GM21529 (cell line): Measurements from ENCODE around the gene PTCHD4.
"Not testable (repeated sequence)": the region's sequence is repeated elsewhere in the genome, so short reads cannot be mapped to it uniquely, and the experiment has no call there.

Experiments used
- ATAC-seq: cut with Tn5 transposase; IDR thresholded peaks from one replicate; pipeline ENCODE4 v1.9.1; 2021; ENCODE audit not compliant: unreplicated experiment

The PTCHD4 gene

DNA sequence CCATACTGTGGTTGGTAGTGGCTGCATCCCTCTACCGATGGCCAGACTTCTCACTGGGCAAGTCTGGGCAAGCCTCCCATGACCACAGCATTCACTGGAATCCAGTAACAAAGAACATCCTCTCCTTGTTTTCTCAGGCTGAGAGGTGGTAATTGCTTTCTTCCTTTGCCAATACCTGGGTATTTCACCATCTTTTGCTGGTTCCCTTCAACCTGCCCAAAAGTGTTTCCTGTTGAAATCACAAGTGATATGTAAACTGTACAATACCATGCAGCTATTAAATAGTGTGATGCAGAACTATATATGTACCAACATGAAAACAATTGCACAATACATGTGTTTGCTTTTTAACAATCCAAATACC, at the start of gene PTCHD4:
TSS of gene PTCHD4 (minus strand) at position 55 of the 364 bp plus-strand sequence. CDS start 42,240 bp downstream, outside the sequence.
- ATAC-seq, result no peak

GRCh38 chr6:48151142-48151541, 40.1 kb upstream of the PTCHD4 start:
- no peak for ATAC-seq

DNA sequence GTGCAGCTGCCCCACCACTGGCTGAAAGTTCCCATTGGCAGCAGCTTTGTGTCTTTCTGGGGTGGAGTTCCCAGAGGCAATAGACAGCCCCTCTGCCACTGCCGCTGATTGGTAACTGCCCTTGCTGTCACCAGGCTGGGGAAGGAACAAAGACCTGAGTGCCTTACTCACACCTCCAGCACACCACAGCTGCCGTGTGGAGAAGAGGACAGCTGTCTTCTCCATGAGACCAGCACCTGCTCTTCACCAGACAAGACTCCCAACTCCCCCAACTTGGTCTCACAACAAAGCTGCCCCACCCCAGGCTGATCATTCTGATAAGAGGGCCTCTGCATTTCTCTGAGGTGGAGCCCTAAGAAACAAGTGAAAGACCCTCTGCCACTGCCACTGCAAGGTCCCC, 39.7 kb upstream of the PTCHD4 start:
- no peak for ATAC-seq

DNA sequence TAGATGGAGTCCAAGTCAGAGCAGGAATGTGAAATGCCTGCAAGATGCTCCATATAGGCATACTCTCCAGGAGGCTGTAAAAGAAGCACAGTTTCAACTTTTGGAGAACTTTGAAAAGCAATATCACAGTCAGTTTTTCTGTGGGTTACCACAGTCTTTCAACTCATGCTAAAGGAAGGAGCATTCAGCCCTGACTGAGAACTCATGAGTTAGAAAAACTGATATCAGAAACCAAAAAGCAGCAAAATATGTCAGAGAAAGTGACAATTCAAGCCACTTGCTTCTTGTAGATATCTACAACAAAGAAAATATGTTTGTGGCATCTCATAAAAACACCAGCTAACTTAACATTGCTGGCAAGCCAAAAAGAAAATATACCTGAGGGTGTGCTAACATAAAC, 36.1 kb upstream of the PTCHD4 start:
- no peak for ATAC-seq

DNA sequence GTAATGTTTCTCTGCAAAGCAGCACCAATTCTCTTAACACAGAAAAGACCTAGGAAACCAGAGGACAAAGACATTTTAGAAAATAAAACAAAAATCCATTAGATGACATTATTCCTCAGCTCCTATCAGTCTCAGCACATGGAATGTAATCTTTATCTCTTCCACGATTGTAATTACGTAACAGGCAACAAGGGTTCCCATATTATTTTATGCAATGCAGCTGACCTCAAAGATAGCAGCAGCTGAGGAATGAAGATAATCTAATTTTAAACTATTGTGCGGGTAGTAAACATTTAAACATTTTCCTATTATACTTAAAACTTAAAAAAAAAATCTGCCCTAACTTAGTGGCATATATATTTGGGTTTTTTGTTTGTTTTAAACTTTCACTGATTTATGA, 33.0 kb upstream of the PTCHD4 start:
- ATAC-seq, result no peak

DNA sequence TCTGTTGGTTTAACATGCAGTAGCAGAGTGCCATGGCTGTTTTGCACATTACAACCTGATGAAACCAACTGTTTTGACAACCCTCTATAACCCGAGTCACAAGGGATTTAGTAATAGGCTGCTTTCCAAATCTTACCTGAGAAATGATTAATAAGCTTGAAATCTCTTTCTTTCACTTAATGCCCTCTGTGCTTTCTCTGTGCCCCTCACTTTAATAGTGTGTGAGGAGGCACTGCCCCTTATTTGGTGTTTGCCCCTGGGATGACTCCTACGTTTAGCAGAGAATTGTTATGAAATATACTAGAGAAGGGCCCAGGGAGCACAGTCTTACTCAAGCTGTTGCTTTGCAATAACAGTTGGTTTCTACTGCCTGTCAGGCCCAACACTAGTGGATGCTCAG, 31.0 kb upstream of the PTCHD4 start:
- ATAC-seq, result no peak

DNA sequence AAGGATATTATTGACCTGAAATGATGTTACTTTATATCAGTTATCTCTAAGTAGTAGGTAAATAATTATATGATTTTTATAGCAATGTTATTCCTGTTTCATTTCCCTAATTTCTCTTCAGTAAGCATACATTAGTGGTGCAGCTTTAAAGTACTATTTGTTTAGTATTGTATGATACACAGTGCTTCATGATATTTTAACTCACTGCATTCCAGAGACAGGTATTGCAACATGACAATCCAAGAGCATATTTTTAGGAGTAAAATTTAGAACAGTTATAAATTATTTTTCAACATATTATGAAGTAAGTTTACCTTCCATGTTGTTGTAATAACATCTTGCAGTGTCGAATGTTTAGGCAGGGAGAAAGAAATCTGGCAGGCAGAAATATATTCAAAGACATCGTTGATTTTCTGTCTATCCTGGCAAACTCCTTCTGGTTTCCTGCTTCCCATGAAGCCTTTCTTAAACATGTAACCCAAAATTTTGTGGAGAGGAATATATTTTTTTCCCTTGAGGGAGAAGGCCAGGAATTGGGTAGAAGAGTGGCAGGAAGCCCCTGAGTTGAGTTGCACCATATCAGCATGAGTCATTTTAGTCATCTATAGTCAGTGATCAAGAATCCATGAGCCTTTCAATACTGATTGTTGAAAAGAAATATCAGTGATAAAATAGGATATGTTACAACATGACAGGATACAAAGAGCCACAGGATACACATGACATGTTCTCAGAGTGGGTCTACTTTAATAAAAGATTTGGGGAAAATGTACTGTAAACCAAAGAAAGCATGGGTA, 29.0 kb upstream of the PTCHD4 start:
- no peak for ATAC-seq

DNA sequence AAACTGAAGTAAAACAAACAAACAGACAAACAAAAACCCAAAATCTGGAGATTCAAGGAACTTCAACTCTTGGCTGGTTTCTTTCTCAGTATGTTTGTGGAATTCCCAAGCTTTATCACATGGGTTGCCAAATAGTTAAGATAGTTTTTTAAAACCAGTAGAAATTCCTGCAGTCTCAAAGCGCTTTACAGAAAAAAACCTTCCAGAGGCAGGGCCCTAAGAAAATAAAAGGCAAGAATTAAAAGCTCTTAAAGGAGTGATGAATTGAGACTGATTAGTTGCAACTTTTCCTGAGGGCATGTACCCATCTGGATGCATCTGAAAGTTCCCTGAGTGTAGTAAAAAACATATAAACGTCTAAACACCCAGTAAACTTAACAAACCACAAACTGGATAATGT, 25.9 kb upstream of the PTCHD4 start:
- no peak for ATAC-seq

- no peak for ATAC-seq
These were observed 24.5 kb upstream of the PTCHD4 start for GRCh38 chr6:48135323-48136084.

- ATAC-seq, result no peak
These were observed 23.2 kb upstream of the PTCHD4 start for GRCh38 chr6:48134246-48134645.

DNA sequence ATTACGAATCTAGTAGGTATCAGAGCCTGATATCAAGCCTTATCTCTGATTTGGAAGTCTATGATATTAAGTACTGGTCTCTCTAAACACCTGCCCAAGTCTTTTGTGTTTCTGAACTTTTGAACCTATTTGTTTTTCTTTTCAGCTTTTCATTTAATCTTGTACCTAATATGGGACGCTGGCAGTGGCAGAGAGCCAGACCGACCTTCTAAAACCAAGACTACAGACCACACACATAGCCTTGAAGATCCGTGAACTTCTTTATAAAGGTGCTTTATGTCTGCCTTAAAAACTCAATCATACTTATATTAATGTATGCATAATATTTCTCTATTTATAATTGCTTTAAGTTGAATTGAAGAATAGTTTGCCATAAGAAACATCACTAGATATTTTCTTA, 12.6 kb upstream of the PTCHD4 start:
- ATAC-seq, result no peak

GRCh38 chr6:48121983-48122749, 11.2 kb upstream of the PTCHD4 start:
- not testable (repeated sequence) for ATAC-seq

- no peak for ATAC-seq
These were observed 6.0 kb upstream of the PTCHD4 start for GRCh38 chr6:48116699-48117645.

- no peak for ATAC-seq
These were observed 2.1 kb upstream of the PTCHD4 start for GRCh38 chr6:48113130-48113529.

GRCh38 chr6:48111575-48111974, 578 bp upstream of the PTCHD4 start:
- no peak for ATAC-seq

DNA sequence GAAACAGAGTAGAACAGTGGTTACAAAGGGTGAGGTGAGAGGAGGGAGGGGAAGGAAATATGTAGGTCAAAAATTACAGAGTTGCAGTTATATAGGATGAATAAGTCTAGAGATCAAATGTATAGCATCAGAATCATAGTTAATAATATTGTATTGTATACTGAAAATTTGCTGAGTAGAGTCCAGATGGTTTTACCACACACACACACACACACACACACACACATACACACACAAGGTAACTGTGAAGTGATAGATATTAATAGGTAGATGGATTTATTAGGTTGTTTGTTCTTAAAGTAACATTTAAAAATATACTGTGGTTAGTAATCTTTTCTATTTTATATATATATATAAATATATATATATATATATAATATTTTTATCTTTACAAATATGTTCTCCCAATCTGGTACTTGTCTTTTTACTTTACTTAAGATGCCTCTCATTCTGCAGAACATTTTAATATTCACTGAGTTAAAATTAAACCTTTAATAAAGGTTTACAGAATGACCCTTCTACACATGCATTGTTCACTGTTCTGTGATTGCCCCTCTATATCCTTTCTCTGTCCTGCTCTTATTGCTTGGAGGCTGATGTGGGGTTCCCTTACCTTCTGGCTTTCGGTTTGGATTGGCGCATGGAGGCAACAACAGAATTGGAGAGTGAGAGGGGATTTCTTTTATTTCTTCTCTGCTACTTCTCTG, 408 bp downstream of the PTCHD4 start:
- ATAC-seq, result no peak

GRCh38 chr6:48109944-48110343, 1.1 kb downstream of the PTCHD4 start:
- ATAC-seq, result no peak

GRCh38 chr6:48102476-48103195, 8.4 kb downstream of the PTCHD4 start:
- not testable (repeated sequence) for ATAC-seq

DNA sequence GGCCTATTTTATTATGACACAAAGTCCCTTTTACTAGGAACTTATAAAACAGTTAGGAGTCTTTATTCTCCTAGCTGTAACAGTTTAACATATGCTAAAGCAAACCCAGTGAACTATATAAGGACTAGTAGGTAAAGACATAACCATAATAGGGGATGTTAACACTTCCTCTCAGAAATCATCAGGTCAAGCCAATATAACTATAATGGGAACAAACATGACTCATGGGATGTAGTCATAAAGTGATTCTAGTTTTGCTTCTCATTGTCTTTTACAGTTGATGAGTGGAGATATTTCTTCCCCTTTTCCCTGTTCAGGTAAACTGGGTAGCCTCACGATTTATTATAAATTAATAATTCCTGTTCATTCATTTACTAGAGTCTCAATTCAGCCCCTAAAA, 9.7 kb downstream of the PTCHD4 start:
- ATAC-seq, result peak; percentile 77
